Activated CD8-positive, alpha-beta memory T cell treated with anti-CD3 and anti-CD28 coated beads, Interleukin-2, amount 50 U/mL, for 24 hours (primary cell): ENCODE results near the gene TMTC1.
"Not testable (repeated sequence)": the region's sequence is repeated elsewhere in the genome, so short reads cannot be mapped to it uniquely, and the experiment has no call there.

Source experiments
- DNase-seq: peaks from one replicate; pipeline ENCODE4 v3.0.0-alpha.2; 2020; ENCODE audit errors: extremely low read depth

Gene TMTC1

DNA sequence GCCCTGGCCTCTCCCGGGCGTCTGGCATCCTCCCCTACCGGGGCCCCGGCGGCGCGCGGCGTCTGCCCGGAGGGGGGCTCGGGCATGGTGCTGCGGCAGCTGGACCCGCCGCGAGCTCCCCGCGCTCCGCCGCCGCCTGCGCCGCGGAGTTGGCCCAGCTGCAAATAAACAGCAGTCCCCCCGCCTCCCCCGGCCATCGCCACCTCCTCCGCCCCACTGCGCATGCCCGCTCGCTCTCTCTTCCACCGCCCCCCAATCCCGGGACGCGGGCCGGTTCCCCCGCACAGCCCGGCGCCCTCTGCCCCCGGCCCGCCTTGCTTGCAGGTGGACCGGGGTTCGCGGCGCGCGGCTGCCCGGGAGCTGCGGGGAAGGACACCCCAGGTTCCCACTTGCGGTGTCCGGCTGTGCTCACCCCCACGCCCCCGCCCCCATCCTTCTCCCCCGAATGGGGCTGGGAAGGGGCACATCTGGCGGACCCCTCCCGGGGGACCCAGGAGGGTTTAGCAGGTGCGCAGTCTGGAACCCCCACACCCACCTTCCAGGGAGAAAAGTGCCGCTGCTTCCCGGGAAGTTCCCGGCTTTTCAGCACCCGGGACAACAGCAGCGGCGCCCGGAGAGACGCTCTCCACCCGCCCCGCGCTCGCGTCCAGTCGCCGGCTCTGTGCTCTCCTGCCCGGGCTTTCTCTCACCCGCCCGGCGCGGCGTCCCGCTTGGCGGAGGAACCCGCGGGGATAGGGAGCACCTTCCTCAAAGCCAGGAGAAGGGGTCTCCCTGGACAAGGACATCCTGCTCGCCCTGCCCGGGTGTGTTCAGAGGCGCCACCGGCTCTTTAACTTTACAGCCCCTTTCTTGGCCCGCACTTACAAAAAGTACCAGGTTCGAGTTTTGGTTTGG, at the start of gene TMTC1:
TMTC1 (minus strand) TSS at position 170 of the 894 bp plus-strand sequence. CDS start 191 bp downstream, outside the sequence.
- DNase-seq = no peak

GRCh38 chr12:29831173-29831572, 47.4 kb upstream of the TMTC1 start:
- DNase-seq = no peak

DNA sequence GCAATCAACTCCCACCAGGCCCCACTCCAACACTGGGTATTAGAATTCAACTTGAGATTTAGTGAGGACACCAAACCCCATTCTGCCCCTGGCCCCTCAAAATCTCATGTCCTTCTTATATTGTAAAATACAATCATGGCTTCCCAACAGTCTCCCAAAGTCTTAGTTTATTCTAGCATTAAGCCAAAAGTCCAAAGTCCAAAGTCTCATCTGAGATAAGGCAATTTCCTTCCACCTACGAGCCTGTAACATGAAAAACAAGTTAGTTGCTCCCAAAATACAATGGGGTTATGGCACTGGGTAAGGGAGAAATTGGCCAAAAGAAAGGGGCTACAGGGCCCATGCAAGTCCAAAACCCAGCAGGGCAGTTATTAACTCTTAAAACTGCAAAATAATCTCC, 46.6 kb upstream of the TMTC1 start:
- no peak for DNase-seq

GRCh38 chr12:29818916-29819623, 35.3 kb upstream of the TMTC1 start:
- no peak for DNase-seq

- DNase-seq = no peak
These were observed 33.4 kb upstream of the TMTC1 start for GRCh38 chr12:29816874-29817725.

- DNase-seq = not testable (repeated sequence)
These were observed 26.0 kb upstream of the TMTC1 start for GRCh38 chr12:29809616-29810361.

GRCh38 chr12:29807129-29807528, 23.4 kb upstream of the TMTC1 start:
- DNase-seq = no peak

DNA sequence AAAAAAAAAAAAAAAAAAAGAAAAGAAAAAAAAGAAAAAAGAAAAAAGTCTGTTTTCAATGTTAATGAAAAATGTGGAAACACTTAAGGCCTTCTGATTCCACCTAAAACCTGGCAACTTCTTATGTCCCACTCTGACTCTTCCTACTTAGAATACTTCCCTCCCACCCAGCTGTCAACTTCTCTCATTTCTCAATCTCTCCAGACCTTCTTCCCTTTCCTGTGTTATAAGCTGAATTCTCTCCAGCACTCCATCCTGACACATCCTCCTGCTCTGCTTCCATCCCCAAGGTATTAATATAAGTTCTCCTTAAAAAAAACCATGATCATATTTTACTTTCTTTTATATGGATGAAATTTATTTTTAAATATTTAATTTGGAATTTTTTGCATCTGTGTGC, 20.3 kb upstream of the TMTC1 start:
- DNase-seq = no peak

DNA sequence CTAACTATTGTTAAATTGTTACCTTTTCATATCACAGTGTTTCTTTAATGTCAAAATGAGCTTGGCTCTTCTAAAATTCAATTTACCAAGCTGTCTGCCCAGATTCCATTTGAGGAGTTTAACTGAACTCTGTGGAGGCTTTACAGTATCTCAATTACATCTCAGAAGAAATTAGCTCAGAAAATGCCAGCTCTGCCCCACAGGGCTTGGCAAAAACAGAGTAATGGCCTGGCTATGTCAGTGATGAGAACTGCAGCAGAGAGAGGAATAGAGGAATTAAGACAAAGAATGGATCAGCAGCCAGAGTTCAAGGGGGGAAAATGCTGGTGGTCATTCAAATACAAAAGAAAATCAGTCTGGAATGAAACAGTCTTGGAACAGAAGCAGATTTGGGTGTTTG, 15.8 kb upstream of the TMTC1 start:
- DNase-seq = no peak

DNA sequence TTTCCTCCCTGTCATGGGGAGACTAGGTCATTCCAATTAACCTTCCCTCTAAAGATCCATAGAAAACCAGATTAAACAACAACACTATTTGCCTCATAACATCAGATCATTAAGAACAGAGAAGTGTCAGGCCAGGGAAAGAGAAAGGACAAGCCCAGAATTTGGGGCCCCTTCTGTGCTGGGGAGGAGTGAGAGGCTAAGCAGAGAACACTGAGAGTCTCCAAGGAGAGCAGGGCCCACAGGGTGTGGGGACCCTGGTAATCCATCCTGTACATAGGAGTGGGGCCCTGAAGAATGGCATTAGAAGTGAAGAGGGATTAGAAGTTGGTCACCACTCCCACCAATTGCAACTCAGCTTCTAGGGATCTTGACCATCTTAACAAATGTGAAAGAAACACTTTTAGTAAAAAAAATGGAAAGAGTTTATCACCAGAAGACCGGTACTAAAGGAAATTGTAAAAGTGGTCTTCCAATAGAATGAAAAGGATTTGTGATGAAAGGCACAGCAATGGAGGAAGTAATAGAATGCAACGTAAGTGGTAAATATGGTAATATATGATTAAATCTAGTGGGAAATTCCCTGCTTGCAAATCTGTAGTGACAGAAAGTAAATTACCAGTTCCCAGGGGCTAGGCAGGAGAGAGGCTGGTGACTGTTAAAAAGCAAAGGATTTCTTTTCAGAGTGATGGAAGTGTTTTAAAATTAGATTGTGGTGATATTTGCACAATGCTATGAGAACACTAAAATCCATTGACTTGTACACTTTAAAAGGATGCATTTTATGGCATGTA, 14.0 kb upstream of the TMTC1 start:
- DNase-seq = no peak

GRCh38 chr12:29796823-29797263, 13.1 kb upstream of the TMTC1 start:
- DNase-seq = no peak

DNA sequence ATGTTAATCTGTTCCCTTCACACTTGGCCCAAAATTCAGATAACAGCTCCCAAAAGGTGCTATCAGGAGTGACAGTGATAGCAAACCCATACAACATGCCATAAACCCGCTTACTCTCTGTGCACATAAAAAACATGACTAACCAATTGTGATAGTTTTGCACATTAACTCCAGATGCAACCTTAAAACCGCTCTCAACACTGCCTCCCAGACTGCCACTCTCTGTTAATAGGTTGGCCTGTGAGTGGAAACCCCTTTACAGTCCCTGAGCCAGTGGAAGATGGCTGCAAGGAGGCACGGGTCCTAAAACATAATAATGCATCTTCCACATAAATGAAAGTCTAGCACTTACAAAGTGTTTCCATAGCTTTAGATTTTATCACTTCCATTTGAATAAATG, 12.0 kb upstream of the TMTC1 start:
- DNase-seq = no peak

DNA sequence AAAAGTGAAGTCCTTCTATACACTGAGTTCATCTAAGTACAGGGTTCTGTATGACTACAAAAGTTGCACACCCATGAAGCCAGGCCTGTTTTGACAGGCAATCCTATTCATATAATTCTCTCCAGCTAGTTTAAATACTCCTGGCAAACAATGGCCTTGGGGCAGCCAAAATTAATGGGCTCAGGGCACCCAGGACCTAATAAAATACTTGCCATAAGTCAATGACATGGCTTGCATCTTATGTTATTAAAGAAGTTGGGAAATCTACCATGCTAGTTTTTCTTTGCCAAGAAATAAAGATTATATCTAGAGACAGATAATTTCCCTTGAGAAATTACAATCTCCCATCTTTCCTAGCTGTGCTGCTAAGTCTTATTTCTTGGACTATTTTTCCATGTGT, 11.1 kb upstream of the TMTC1 start:
- no peak for DNase-seq

DNA sequence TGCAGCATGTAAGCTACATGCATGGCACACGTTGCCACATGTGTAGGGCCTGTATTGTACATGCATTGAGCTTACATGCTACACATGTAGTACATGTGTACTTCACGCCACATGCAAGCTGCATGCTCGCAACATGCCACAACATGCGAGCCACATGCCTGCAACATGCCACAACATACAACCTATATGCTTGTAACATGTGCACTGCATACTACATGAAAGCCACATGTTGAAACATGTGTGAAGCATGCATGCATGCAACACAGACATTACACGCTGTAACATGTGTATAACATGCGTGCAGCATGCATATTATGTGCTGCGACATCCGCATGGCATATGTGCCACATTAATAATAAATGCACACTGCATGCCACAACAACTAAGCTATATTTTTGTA, 9.1 kb upstream of the TMTC1 start:
- no peak for DNase-seq

DNA sequence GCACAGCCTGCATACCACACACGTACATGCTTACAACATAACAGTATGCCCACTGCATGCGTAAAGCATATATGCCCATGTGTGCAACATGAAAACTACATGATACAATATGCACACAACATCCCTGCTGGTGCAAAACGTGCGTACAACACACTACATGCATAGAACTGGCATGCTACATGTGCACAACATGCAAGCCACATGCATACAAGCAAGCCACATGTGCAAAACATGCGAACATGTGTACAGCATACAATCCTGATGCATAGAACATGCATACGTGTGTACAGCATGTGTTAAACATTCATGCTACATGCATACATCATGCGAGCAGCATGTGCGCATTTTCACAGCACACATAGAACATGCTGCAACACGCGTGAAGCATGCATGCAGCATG, 8.4 kb upstream of the TMTC1 start:
- no peak for DNase-seq

- no peak for DNase-seq
These were observed 620 bp downstream of the TMTC1 start for GRCh38 chr12:29782871-29783772.

GRCh38 chr12:29782285-29782870, 1.4 kb downstream of the TMTC1 start:
- DNase-seq = no peak

DNA sequence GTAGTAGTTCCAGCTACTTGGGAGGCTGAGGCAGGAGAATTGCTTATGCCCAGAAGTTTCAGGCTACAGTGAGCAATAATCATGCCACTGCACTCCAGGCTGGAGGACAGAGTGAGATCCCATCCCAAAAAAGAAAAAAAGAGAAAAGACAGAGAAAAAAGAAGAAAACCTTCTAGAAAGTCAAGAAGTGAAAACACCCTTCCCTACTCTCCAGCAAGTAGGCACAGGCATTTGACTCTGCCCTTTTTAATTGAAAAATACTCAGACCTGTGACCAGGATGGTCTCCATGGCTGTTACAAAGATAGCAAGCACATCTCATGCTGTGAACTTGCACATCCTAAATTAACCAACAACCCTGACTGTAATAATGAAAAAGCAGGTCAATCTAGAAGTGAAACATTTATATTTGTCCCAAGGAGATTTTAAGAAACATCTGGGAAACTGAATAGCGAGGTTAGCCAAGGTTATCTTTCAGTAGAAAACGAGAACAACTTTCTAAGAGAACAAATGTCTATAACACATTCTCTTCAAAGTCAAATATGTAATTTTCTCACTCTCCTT, 2.0 kb downstream of the TMTC1 start:
- DNase-seq = no peak

DNA sequence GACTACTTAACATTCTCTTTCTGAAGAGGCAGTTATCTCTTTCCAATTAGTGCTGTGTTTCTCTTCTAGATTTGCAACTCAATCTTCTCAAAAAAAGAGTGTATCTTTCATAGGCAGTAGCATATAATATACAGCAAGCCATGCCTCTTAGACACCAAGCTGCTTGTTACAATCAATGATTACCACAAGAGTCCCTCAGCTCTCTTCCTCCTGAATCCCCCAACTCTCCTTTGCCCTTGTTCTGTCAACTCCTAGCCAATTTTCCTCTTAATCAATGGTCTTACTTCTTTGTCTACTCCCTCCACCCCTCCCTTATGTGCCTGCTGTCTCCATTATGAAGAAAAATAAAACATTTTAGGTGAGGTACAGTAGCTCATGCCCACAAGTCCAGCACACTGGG, 2.6 kb downstream of the TMTC1 start:
- no peak for DNase-seq
